K562 (cell line): ENCODE measurements around the gene MEAF6. TPM values are rescaled to one million over a fixed set of nuclear protein-coding genes. Genes with fewer than 3 reads are reported as not detected.

Experiments
- ADNP ChIP-seq: fragments of 200-800 bp; sonication (Bioruptor generic); IDR thresholded peaks from 2 replicates; pipeline ENCODE4 v1.6.1; 2016; ENCODE audit warnings: missing genetic modification characterization, missing compliant biosample characterization
- ARID3A ChIP-seq: IDR thresholded peaks from 2 replicates; pipeline ENCODE4 v1.6.1; 2012; ENCODE audit warnings: low read depth, low read length, improper control_type of control experiment, borderline replicate concordance
- BCL6 ChIP-seq: fragments of 250-450 bp; sonication (Bioruptor Pico); IDR thresholded peaks from 2 replicates; pipeline ENCODE4 v1.4.0; 2020
- DACH1 ChIP-seq: fragments of 450-650 bp; IDR thresholded peaks from 2 replicates; pipeline ENCODE4 v1.6.1; 2018; ENCODE audit not compliant: partially characterized antibody
- E2F3 ChIP-seq: fragments of 250-450 bp; sonication (Bioruptor Pico); IDR thresholded peaks from 2 replicates; pipeline ENCODE4 v1.4.0; 2020; ENCODE audit warnings: mild to moderate bottlenecking
- KDM1A ChIP-seq, 2 experiments: fragments of 450-650 bp; IDR thresholded peaks; 2 replicates each; pipeline ENCODE4 v1.6.1; 2016; ENCODE audit warnings: mild to moderate bottlenecking in 2 of 2
- KHSRP ChIP-seq: fragments of 450-650 bp; IDR thresholded peaks from 2 replicates; pipeline ENCODE4 v1.6.1; 2017
- LCOR ChIP-seq: sonication (generic); formaldehyde crosslinking; IDR thresholded peaks from 2 replicates; pipeline ENCODE4 v1.8.0; 2022; ENCODE audit warnings: mild to moderate bottlenecking, missing genetic modification reagents
- MYNN ChIP-seq, 2 experiments: sonication (generic); formaldehyde crosslinking in 1 of 2; IDR thresholded peaks; 2 replicates each; pipeline versions ENCODE4 v1.5.0 to v1.6.1; 2016 to 2020; ENCODE audit warnings: antibody characterized with exemption in 1 of 2, missing genetic modification reagents in 1 of 2
- NFIX ChIP-seq: fragments of 250-450 bp; sonication (Bioruptor Pico); IDR thresholded peaks from 2 replicates; pipeline ENCODE4 v1.4.0; 2020; ENCODE audit warnings: low read depth, mild to moderate bottlenecking, moderate library complexity
- OTX1 ChIP-seq: fragments of 450-650 bp; formaldehyde crosslinking; IDR thresholded peaks from 2 replicates; pipeline ENCODE4 v1.4.0; 2022; ENCODE audit warnings: mild to moderate bottlenecking
- PCBP2 ChIP-seq: fragments of 200-400 bp; formaldehyde crosslinking; IDR thresholded peaks from 2 replicates; pipeline ENCODE4 v1.6.1; 2018; ENCODE audit warnings: low read length, low read depth, mild to moderate bottlenecking, moderate library complexity; ENCODE audit not compliant: poor library complexity, severe bottlenecking
- SIN3B ChIP-seq: fragments of 450-650 bp; IDR thresholded peaks from 2 replicates; pipeline ENCODE4 v1.6.1; 2017; ENCODE audit warnings: low read depth, mild to moderate bottlenecking, moderate library complexity
- SMARCC2 ChIP-seq: fragments of 450-650 bp; IDR thresholded peaks from 2 replicates; pipeline ENCODE4 v1.6.1; 2017; ENCODE audit warnings: antibody characterized with exemption, moderate library complexity, mild to moderate bottlenecking, low read depth
- TEAD1 ChIP-seq, 2 experiments: fragments of 450-650 bp in 1 of 2; sonication (generic) in 1 of 2; formaldehyde crosslinking; IDR thresholded peaks; 2 replicates each; pipeline versions ENCODE4 v1.4.0 to v1.8.0; 2020 to 2022; ENCODE audit warnings: mild to moderate bottlenecking in 2 of 2, missing genetic modification reagents in 1 of 2
- TEAD4 ChIP-seq, 2 experiments: sonication (generic) in 1 of 2; formaldehyde crosslinking in 1 of 2; IDR thresholded peaks; 2 replicates each; pipeline versions ENCODE4 v1.6.1 to v1.8.0; 2012 to 2022; ENCODE audit warnings: borderline replicate concordance in 1 of 2, inconsistent platforms in 1 of 2, low read length in 1 of 2, mild to moderate bottlenecking in 1 of 2, missing genetic modification reagents in 1 of 2
- ZNF133 ChIP-seq: fragments of 250-450 bp; sonication (Bioruptor Pico); IDR thresholded peaks from 2 replicates; pipeline ENCODE4 v1.4.0; 2020; ENCODE audit warnings: mild to moderate bottlenecking
- polyA plus RNA-seq, 8 experiments: library from polyadenylated mRNA; depleted of rRNA in 4 of 8; stranded (reverse) in 5 of 8; unstranded in 3 of 8; fragments of >200 nt; fragmentation: Nextera tagmentation in 2 of 8; fragmentation: Illumina TruSeq in 1 of 8; extraction: Ambion mirVana in 2 of 8; extraction: Trizol in 1 of 8; gene quantifications; 2 replicates each; pipeline versions ENCODE4 v1.2.1 to v1.2.3, GENCODE V29; 2011 to 2014; ENCODE audit warnings: inconsistent platforms in 1 of 8, missing spikeins in 1 of 8
- total RNA-seq, 7 experiments: library from RNA; depleted of rRNA in 6 of 7; stranded (reverse); fragments of >200 nt in 6 of 7; fragmentation: Illumina TruSeq in 2 of 7; extraction: Trizol in 2 of 7; gene quantifications; 2 replicates each; pipeline versions ENCODE4 v1.2.1 to v1.2.3, GENCODE V29; 2011 to 2021; ENCODE audit warnings: low replicate concordance in 1 of 7
- TF ChIP-seq, protein P1 (sequence below): fragments of 450-650 bp; IDR thresholded peaks from 2 replicates; pipeline ENCODE4 v1.6.1; 2018; ENCODE audit not compliant: partially characterized antibody
- TF ChIP-seq, protein P2 (sequence below): sonication (generic); formaldehyde crosslinking; IDR thresholded peaks from 2 replicates; pipeline ENCODE4 v1.9.0; 2022; ENCODE audit warnings: mild to moderate bottlenecking, missing genetic modification reagents

Gene MEAF6
- total and polyA plus RNA-seq, 9 of the 15 experiments (the other 6 are each of a cell fraction or from before 2014, with no cell fraction given), result 55.0 to 151 (median 92.3) TPM

GRCh38 chr1:37559080-37559479 is 44.5 kb upstream of the MEAF6 start (continued):
- TF ChIP-seq, protein P1, sequence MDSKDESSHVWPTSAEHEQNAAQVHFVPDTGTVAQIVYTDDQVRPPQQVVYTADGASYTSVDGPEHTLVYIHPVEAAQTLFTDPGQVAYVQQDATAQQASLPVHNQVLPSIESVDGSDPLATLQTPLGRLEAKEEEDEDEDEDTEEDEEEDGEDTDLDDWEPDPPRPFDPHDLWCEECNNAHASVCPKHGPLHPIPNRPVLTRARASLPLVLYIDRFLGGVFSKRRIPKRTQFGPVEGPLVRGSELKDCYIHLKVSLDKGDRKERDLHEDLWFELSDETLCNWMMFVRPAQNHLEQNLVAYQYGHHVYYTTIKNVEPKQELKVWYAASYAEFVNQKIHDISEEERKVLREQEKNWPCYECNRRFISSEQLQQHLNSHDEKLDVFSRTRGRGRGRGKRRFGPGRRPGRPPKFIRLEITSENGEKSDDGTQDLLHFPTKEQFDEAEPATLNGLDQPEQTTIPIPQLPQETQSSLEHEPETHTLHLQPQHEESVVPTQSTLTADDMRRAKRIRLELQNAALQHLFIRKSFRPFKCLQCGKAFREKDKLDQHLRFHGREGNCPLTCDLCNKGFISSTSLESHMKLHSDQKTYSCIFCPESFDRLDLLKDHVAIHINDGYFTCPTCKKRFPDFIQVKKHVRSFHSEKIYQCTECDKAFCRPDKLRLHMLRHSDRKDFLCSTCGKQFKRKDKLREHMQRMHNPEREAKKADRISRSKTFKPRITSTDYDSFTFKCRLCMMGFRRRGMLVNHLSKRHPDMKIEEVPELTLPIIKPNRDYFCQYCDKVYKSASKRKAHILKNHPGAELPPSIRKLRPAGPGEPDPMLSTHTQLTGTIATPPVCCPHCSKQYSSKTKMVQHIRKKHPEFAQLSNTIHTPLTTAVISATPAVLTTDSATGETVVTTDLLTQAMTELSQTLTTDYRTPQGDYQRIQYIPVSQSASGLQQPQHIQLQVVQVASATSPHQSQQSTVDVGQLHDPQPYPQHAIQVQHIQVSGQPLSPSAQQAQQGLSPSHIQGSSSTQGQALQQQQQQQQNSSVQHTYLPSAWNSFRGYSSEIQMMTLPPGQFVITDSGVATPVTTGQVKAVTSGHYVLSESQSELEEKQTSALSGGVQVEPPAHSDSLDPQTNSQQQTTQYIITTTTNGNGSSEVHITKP, result peak; percentile 65
- TF ChIP-seq ARID3A (no peak), DACH1 (no peak), TEAD4 (IDR thresholded peaks at IDR 0.05; ENCODE audit: low read length) (no peak), TEAD4 (CRISPR knock-in tag; IDR thresholded peaks at IDR 0.05; ENCODE audit: borderline replicate concordance) (0 out of 2 replicates have a peak, but pooled peaks have one; percentile 31), TEAD1 (CRISPR knock-in tag; IDR thresholded peaks at IDR 0.05) (no peak), SIN3B (no peak), LCOR (CRISPR knock-in tag) (no peak), E2F3 (CRISPR knock-in tag) (no peak), PCBP2 (no peak), SMARCC2 (no peak), KHSRP (no peak), KDM1A (IDR thresholded peaks at IDR 0.05) (no peak), OTX1 (no peak), NFIX (no peak), BCL6 (CRISPR knock-in tag) (no peak), MYNN (IDR thresholded peaks at IDR 0.05) (no peak), MYNN (CRISPR knock-in tag; IDR thresholded peaks at IDR 0.05) (no peak), ZNF133 (CRISPR knock-in tag) (no peak), ADNP (tag) (no peak)
- TF ChIP-seq, protein P2, sequence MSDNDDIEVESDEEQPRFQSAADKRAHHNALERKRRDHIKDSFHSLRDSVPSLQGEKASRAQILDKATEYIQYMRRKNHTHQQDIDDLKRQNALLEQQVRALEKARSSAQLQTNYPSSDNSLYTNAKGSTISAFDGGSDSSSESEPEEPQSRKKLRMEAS (CRISPR knock-in tag), result 0 out of 2 replicates have a peak, but pooled peaks have one; percentile 20
